B cell (primary cell): ENCODE results near the gene SCAI.

ENCODE experiments used
- EZH2 ChIP-seq: IDR thresholded peaks from 2 replicates; pipeline ENCODE4 v1.6.1; 2012; ENCODE audit warnings: borderline replicate concordance, low read depth, mild to moderate bottlenecking, moderate library complexity, low read length; ENCODE audit not compliant: insufficient read depth, poor library complexity, severe bottlenecking
- TF ChIP-seq, protein P1 (sequence below): fragments of 200-600 bp; IDR thresholded peaks from one replicate; pipeline ENCODE4 v1.8.0; 2022; ENCODE audit warnings: antibody characterized with exemption, mild to moderate bottlenecking

DNA sequence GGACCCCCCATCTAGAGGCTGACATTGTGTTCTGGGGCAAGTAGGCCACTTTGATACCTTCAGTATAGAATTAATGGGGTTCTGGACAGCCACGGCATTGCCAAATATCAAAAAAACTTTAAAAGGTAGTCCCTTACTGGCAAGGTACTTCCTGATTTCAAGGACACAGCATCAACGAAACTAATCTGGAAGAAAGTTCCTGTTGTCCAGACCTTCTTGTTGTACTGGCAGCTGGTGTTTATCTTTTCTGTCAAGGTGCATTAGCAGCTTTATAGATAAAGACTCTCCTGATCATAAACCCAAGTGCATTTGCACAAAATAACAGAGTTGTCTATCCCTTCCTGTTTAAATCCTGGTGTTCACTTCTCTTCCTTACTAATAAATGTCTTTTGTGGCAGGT lies 178.7 kb downstream of the SCAI start:
- TF ChIP-seq, protein P1, sequence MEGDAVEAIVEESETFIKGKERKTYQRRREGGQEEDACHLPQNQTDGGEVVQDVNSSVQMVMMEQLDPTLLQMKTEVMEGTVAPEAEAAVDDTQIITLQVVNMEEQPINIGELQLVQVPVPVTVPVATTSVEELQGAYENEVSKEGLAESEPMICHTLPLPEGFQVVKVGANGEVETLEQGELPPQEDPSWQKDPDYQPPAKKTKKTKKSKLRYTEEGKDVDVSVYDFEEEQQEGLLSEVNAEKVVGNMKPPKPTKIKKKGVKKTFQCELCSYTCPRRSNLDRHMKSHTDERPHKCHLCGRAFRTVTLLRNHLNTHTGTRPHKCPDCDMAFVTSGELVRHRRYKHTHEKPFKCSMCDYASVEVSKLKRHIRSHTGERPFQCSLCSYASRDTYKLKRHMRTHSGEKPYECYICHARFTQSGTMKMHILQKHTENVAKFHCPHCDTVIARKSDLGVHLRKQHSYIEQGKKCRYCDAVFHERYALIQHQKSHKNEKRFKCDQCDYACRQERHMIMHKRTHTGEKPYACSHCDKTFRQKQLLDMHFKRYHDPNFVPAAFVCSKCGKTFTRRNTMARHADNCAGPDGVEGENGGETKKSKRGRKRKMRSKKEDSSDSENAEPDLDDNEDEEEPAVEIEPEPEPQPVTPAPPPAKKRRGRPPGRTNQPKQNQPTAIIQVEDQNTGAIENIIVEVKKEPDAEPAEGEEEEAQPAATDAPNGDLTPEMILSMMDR, result no peak
- TF ChIP-seq EZH2, result no peak
